GM18517 (cell line): Measurements from ENCODE around the gene TIRAP.
A peak's percentile ranks its signal among the peaks of the same experiment; 100 is the strongest.
"Not testable (repeated sequence)": the region's sequence is repeated elsewhere in the genome, so short reads cannot be mapped to it uniquely, and the experiment has no call there.

Experiments used
- ATAC-seq: cut with Tn5 transposase; IDR thresholded peaks from one replicate; pipeline ENCODE4 v1.9.1; 2021; ENCODE audit warnings: mild to moderate bottlenecking, moderate library complexity; ENCODE audit not compliant: unreplicated experiment

TIRAP gene

DNA sequence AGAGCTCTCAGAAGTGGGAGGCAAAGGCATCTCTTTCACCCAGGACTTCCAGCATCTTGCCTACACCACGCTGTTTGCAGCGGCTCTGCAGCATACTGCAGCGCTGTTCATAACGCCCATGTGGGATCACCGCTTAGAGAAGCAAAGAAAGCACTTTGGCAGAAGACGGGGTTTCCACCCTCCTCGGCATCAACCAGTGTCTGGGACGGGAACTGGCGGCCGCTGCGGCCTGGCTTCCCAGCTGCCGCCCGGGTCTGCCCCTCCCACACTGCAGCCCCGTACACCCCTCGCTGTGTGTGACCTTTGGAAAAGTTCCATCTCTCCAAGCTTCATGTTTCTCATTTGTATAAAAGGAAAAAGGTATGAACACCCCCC lies 545 bp upstream of the TIRAP start:
- peak; percentile 23 for ATAC-seq

DNA sequence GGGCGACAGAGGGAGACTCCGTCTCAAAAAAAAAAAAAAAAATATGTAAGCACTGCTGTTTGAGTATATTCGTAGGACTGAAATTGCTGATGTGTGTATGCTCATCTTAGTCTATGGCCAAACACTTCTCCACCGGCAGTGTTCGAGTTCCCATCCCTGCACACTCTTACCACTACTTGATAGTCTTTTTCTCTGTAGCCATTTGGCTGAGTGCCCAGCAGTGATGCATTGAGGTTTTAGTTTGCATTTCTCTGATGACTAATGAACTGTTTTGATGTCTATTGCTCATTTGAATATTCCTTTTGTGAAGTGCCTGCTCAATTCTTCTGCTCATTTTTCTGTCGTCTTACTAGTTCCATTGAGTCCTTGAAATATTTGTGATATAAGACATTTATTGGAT lies 1.9 kb downstream of the TIRAP start:
- ATAC-seq, result no peak

DNA sequence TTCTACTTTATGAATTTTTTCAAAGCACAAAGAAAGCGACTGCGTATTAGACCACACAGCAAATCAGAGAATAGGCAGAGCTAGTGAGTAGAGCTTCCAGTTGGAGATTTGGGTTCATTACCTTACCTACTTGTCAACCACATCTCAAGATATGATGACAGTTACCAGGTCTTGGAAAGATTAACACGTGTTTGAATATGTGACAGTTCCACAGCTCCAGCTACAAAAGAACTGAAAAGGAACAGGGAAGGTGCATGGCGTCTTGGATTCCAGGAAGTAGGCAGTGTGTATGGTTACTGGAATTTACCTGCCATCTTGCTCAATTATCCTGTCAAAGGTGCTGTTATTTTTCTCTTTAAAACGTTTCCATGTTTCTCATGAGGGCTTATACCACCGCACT lies 5.3 kb downstream of the TIRAP start:
- no peak for ATAC-seq

DNA sequence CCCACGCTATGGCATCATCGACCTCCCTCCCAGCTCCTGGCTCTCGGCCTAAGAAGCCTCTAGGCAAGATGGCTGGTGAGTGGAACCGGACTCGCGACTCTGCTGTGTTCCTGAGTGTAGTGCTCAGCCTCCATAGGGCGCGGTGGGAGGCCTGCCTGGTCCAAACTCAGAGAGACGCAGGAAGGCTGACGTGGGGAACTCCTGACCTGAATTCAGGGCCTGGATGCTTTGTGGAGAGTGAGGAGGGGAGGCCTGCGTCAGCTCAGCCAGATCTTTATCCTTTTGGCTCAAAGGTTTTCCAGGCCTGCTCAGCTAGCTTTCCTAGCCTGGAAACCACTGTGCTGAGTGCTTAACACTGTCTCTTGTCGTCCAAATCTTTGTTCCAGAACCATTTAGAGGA lies 8.0 kb downstream of the TIRAP start:
- ATAC-seq, result no peak

DNA sequence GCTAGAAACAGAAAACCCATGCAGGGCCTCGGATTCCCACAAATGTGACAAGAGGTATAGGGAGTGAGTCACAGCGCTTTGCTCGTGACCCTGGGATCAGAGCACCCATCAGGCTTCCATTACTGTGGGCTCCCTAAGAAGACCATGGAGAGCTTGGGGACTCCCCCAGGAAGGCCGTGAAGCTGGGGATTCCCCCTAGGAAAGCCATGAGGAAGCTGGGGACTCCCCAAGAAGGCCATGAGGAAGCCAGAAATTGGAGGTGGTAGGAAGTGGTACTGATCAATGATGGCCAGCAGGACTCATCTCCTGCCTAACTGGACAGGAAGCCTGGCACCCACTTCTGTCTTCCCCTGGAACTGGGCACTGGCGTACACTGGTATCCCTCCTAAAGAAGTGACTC lies 10.8 kb downstream of the TIRAP start:
- no peak for ATAC-seq

DNA sequence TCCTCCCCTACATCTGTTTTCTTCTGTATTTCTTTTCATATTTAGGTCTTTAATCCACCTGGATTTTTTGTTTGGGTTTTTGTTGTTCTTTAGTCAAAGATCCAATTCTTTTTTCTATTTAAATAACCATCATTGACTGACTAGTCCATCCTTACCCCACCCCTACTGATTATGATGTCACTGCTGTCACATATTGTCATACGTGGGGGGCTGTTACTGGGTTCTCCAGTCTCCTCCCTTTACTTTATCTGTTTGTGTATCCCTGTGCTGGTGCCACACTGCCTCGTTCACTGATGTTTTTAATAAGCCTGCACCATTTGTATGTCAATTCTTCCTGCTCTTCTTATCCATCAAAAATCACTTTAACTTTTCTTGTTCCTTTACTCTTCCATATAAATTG lies 14.1 kb downstream of the TIRAP start:
- ATAC-seq, result no peak

DNA sequence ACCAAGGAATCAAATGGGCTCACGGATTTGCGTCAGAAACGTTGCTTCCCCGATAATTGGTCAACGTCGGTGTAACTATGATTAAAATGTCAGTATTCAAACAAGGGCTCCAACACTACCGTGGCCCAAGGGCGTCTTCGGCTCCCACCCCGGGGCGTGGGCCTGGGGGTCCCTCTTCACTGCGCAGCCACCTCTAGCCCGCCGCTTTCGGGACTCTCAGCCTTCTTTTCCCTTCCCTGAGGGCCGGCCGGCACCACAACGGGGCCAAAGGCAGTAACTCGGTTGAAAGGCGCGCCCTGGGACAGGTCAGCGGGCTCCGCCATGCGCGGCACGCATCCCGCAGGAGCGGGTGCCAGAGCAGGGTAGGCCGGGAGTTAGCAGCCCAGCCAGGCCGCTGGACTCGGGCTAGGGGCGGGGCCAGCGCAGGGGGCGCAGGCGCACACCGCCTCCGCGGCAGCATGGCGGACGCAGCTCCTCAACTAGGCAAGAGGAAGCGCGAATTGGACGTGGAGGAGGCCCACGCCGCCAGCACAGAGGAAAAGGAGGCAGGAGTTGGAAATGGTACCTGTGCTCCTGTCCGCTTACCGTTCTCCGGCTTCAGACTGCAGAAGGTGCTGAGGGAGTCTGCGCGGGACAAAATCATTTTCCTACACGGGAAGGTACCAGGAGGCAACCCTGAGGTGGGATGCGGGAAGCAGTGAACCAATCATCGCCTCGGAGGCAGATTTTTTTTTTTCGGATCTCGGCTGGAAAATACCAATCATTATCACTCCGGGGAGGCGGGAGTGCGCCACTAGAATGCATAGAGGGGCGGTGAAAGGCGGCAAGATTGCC lies 20.9 kb downstream of the TIRAP start, which contains the start of gene DCPS:
TSS of gene DCPS (plus strand) at position 438 of the 834 bp plus-strand sequence. CDS start at position 459, 21 bp downstream.
- peak; percentile 87 for ATAC-seq

DNA sequence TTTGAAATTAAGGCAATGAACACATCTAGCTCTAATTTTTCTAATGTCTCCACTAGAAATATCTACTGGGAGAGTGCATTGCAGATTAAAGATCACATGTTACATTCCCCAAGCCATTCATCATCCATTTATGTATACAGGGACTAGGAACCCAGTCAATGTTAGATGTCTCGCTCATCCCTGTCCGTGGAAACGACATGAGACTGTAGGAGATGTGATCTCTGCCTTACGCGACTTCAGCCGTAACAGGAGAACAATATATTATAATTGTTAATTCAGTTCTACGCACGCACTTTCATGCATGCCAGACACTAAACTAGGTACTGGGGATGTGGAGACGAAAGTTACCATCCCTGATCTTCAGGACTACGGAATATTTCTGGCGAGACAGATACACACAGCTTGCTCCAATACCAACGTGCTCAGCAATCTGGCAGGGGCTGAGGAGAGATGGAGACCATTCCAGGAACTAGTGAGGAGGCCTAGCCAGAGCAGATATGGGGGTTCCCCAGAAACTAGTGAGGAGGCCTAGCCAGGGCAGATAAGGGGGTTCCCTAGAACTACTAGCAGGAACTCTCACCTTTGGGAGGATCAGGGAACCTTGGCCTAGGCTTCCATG lies 21.7 kb downstream of the TIRAP start:
- ATAC-seq, result no peak

DNA sequence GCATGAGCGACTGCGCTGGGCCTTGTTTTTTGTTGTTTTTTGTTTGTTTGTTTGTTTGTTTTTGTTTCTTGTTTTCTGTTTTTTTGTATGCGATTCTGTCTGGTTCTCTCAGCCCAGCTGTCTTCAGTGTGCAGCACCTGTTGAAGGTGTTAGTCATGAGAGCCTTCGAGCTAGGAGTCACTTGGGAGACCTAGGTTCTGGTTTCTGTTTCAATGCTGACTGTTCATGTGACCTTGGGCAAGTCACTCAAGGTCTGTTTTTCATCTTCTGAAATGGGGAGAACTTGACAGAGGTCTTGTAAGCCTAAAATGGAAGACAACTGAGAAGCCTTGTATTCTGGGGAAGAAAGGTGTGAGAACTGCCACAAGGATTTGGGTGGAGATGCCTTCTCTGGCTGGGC lies 22.8 kb downstream of the TIRAP start:
- peak; percentile 70 for ATAC-seq

DNA sequence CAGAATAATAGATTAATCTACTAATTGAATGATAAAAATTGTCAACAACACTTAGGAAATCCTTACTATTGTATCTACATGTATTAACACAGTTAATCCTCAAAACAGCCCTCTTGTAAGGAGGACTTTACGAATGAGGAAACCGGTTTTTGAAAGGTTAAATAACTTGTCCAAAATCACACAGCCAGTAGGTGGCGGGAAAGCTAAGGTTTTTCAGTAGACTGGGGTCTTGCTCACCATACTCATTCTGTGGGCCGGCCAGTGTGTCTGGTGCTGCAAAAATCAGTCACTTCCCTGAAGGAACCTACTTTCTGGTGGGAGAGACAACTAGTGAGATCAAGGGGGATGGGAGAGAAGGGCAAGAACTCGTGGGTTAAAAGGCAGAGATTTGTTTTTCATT lies 24.8 kb downstream of the TIRAP start:
- no peak for ATAC-seq

DNA sequence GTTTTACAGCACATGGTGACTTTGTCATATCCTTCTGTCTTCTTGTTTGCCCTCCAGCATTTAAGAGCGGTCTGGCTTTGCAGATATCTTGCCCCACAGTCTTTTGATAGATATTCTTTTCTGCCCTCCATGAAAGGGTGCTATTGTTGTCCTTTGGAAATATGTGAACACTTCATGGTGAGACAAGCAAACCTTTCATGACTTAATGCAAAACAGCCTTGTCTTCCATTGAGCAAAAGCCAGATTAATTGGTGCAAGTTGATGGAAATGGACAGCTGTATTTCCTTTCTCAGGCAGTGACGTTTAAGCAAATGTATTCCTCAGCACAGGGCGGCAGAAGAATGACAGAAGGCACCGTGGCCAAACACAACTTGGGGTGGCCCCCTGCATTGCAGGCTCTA lies 25.4 kb downstream of the TIRAP start:
- ATAC-seq, result no peak

DNA sequence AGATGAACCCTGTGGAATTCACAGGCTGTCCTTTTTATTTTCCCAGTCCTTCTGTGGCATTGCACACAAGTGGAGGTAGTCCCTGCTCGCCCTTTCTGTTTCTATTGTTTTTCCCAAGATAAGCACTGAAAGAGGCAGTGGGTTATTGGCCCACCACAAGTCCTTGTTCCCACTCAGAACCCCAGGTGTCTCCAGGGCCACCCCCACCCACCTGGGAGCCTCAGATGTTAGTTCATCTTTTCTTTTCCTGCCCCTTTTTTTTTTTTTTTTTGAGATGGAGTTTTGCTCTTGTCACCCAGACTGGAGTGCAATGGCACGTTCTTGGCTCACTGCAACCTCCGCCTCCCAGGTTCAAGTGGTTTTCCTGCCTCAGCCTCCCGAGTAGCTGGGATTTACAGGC lies 25.9 kb downstream of the TIRAP start:
- not testable (repeated sequence) for ATAC-seq

DNA sequence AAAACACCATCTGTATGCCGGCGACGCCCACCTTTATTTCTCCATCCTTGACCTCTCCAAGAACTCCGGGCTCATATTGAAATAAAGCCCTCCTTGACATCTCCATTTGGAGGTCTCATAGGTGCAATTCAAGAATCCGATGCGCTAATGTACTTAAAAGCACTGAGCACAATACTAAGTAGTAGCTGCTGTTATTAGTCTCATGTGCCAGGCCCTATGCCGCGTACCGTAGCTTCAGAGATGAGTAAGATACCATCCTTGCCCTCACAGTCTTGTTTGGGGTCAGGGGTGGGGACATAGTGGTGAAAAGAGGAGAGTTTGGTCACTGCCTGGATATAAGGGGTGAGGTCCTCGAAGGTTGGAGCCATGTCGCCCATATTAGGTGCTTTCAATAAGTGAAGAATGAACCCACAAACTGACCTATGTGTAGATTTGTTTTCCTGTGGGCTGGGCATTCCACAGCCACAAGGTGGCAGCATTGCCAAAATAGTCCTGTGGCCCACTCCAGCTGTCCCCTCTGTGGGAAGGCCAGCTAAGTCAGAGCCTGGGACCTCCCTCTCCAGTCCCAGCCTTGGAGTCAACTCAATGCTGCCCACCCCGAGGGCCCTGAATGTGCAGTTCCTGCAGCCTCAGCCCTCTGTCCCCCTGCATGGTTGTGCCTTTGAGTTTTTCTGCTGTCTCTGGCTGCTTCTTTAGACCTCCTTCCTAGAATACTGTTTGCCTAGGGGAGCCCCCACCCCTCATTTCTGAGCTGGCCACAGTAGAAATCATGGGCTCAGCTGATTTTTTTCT lies 27.5 kb downstream of the TIRAP start:
- ATAC-seq, result peak; percentile 41

DNA sequence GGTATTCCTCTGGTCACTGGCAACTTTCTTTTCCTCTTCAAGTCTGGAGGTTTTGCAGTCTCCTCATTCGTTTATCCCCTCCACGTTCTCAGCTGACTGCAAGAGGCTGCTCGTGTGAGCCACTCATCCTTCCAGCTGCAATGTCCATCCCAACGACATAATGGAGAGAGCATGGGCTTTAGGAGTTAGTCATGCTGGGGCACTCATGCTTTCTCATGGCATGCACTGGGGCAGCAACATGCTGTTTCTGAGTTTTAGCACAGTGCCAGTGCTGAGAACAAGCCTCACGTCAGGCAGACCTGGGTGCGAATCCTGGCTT lies 28.1 kb downstream of the TIRAP start:
- ATAC-seq, result no peak

DNA sequence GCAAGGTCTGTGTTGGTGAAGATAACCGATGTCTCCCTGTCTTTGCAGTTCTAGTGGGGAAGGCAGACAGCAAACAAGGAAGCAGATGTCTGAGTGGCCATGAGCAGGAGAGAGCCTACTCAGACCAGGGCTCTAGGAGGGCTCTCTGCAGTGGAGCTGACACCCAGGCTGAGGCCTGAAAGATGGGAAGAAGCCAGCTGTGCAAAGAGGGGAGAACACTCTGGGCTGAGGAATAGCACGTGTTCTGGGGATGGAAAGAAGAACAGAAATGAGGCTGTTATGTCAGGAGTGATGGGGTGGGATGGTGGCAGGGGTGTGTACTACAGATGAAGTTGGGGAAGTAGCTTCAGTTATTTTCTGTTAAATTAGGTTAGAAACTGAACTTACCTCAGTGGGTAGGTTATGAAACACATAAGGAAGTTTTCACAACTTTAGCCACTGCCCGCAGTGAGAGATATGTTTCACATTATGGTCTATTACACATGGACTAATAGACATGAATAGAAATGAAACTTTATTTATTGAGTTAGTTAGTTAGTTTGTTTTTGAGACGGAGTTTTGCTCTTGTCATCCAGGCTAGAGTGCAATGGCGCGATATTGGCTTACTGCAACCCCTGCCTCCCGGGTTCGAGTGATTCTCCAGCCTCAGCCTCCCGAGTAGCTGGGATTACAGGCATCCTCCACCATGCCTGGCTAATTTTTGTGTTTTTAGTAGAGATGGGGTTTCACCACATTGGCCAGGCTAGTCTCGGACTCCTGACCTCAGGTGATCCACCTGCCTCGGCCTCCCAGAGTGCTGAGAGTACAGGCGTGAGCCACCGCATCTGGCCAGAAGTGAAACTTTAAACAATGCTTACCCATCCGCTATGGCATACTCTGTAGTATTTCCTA lies 28.8 kb downstream of the TIRAP start:
- peak; percentile 74 for ATAC-seq

DNA sequence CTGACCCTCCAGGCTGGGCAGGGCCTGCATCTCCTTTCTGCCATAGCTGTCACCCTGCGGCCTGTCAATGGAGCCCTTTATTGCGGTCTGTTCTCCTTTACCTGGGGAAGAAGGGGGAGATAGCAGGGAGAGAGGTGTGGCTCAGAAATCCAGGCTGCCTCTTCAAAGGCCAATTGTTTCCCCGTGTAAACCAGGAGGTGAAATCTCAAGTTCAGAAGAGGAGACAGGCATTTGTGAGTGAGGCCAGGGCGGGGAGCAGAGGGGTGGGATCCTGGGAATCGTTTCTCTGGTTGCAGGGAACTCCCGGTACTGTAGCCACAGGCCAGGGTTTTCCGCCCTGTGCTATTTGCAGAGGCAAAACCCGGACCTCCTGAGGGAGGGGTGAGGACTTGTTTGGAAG lies 30.1 kb downstream of the TIRAP start:
- no peak for ATAC-seq

DNA sequence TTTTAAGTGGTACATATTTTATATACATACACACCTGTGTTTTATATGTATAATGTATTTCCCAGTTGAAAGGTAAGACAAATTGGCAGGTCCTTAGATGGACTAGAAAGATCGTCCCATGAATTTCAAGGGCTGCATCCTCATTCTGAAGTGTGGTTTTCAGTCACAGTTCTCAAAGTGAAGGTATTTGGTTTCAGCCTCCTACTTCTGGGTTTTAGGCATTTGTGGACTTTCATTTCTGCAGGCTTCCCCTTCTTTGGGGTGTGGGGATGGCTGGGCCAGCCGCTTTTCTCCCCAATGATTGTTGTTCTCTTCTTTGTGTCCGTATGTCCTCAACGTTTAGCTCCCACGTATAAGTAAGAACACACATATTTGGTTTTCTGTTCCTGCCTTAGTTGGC lies 30.9 kb downstream of the TIRAP start:
- ATAC-seq, result no peak

DNA sequence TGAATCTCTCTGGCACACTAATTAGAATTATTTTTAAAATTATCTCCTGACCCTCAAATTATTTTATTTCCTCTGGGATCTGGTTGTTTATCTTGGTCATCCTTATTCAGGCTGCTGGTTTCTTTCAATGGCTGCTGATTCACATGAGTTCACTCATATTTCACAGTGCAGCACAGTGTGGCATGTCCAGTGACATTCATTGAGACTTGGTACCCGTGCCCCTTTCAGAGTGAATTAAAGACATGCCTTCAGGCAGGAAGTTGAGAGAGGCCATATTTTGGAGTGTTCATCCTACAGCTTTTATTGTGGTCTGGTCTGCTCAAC lies 34.5 kb downstream of the TIRAP start:
- ATAC-seq, result no peak

DNA sequence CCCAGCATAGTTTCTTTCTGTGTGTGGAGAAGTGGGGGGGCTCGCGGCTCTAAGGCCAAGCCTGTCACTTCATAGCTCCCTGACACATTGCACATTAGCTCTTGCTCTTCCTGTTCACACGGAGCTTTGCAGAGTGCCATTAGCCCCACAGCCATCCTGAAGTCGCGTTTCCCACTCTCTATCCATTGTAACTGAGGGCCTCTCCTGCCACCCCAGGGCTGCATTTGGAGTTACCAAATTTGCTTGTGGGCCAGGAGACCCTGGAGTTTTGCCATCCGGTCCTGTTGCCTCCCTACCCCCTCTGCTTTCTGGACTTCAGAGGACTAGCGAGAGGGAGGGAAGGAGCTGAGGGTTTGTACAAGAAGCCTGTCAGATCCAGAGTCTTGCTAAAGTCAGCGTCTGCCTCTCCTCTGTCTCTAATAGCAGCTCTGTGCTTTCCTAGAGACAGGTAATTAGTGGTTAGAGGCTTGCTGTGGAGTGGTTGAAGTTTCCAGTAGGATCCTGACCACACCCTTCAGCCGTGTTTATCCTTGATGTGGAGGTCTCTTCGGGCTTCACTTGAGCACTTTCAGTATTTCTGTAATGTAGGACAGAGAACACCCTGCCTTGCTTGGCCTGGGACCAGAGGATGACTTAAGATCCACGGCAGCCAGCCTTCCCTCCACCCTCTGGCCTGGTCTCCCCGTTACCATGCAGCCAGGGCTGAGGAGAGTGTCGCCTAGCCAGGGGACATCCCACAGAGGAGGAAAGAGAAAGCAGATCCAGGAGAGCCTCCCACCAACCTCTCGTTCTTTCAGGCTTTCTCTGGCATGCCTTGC lies 35.1 kb downstream of the TIRAP start:
- no peak for ATAC-seq
